NCI-H1105 treated with DMSO at 0.1 percent for 48 hours (cell line): Measurements from ENCODE around the gene FPR2.
"Not testable (repeated sequence)": the region's sequence is repeated elsewhere in the genome, so short reads cannot be mapped to it uniquely, and the experiment has no call there.

ENCODE experiments used
- DNase-seq: peaks from one replicate; lab custom pipeline; 2025; lab: John Stamatoyannopoulos, UW

FPR2 gene

DNA sequence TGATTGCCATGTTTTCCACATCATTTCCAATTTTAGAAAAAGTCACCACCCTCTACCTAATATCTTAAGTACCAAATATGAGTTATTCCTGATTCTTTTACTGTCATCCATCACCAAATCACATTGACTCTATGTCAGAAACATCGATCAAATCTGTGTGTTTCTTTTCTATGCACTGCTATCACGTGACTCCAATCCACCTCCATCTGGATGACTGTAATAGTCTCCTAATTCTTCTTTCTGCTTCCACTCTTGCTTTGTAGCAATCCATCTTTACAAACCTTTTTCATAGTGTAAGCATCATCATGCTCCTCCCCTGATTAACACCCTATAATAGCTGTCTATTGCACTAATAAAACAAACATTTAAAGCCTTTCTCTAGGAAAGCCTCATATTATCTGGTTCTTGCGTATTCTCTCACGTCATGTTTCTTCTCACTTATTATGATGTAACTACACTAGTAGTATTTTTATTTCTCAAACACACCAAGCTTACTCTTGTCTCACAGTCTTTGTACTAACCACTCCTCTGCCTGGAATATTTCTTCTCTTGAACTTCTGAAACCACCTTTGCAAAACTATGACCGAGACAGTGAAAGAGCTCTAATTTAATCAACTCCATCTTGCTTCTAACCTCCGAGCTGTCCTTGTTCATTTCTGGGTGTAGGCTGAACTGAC lies 23.3 kb downstream of the FPR2 start:
- no peak for DNase-seq

DNA sequence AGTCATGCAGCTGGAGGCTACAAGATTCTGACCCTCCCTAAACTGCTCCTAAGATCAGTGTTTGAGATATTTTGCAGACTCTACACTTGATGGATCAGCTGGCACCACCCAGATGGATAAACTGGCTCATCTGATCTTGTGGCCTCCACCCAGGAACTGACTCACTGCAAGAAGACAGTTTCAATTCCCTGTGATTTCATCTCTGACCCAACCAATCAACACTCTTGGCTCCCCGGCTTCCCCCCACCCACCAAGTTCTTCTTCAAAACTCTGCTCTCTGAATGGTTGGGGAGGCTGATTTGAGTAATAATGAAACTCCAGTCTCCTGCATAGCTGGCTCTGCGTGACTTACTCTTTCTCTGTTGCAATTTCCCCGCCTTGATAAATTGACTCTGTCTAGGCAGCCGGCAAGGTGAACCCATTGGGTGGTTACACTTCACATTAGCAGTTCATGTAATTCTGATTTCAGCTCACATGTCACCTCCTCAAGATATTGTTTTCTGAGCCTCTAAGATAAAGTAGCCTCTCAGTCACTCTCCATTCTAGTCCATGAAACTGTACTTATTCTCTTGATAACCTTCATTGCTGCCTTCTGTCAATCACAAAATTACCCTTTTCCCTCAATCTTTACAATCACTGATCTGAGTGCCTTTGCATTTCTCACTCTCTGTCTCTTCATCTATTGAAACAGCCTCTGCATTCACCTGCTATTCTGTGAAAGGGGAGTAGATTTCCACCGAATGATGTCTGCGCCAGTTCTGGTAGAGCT lies 24.1 kb downstream of the FPR2 start:
- no peak for DNase-seq

DNA sequence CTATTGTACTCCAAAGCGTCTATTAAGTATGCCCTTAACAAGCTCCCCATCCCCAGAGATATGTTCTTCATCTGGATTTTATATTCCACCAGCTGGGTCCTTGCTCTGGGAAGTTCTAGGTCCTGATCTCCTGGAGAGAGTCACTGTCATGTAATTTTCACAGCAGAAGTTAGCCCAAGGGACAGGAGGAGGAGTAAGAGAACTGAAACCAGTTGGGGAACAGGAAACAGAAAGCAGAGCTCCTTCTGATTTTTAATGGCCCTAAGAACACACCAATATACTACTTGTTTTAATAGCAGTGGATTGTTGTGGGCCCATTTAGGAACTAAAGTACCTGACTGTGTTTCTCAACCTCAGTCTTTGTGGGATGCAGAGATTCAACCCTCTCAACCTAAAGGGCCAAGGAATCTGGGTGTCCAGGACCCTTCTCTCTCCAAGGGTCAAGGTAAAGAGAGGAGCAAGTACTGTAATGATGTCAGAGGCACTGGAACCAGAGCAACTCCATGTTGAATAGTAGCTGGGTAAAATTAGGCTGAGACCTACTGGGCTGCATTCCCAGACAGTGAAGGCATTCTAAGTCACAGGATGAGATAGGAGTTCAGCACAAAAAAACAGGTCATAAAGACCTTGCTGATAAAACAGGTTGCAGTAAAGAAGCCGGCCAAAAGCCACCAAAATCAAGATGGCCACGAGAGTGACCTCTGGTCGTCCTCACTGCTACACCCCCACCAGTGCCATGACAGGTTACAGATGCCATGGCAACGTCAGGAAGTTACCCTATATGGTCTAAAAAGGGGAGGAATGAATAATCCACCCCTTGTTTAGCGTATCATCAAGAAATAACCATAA lies 25.9 kb downstream of the FPR2 start:
- no peak for DNase-seq

DNA sequence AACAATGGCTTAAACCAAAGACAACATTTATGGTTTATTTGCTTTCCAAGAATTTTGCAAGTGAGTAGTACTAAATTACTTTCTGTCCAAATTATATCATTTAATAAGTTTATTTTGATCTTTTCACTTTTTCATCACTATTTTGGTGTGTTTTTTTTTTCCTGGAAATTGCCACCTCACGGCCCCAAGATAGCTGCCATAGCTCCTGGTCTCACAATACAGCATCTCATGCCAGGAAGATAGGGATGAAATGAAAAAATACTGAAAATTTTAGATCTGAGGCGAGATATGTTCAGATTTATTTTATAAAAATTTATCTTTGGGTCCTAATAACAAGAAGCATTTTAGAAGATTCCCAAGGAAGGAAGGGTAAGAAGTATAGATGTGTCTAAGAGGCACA lies 27.0 kb downstream of the FPR2 start:
- DNase-seq, result no peak

DNA sequence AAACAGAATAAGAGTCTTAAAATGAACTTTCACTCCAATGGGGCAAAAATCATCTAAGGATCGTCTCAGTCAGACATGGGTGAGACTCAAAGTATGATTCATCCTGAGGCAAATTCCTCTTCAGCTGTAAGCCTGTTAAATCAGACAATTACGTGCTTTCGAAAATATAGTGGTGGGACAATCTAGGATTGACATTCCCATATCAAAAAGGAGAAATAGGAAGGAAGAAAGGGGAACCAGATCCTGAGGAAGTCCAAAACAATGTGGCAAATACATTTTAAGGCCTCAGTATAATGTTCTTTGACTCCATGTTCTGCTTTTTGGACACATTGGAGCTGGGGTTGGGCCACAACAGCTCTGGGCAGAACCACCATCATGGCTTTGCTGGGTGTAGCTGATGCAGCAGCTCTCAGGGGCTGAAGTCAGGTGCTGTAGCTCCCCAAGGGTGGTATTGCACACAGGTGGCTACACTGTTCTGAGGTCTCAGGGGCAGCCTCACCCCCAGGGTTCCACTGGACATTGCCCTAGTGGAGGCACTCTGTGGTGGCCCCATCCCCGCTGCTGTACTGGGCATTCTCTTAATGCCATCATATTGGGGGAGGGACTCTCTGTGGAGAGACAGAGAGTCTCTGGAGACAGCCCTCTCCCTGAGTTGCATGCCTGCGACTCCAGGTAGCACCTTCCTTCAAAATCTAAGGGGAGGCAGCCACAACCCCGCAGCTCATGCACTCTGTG lies 28.2 kb downstream of the FPR2 start:
- no peak for DNase-seq

DNA sequence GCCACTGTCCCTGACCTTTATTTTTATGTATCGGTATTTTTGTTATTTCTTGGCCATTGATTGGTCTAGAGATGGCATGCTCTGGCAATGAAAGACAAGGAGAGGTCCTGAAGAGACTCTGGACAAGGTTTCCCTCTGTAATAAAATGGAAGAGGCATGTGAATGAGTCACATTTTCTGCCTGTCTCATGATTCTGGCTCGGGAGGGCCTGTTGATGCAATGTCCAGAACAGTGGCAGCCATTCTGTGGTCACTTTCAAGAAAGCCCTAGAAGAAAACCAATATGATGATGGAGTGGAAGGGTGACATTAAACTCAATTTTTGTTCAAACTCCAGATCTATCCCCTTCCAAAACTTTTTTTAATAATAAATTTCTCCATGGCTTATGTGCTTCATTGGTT lies 32.0 kb downstream of the FPR2 start:
- DNase-seq, result no peak

DNA sequence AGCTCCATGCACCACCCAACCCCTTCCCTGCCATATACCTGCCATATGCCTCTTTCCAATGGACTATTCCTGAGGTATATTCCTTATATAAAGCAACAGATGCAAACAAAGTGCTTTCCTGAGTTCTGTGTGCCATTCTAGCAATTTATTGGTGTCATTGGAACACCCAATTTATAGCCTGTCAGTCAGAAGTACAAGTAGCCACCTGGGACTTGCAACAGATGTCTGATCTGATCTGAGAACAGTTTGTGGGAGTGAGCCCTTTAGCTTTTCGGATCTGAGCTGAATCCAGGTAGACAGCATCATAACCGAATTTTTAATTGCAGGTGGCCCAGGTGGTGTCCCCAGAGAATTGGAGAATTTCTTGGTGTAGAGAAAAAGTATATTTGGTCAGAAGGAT lies 33.0 kb downstream of the FPR2 start:
- DNase-seq, result no peak

DNA sequence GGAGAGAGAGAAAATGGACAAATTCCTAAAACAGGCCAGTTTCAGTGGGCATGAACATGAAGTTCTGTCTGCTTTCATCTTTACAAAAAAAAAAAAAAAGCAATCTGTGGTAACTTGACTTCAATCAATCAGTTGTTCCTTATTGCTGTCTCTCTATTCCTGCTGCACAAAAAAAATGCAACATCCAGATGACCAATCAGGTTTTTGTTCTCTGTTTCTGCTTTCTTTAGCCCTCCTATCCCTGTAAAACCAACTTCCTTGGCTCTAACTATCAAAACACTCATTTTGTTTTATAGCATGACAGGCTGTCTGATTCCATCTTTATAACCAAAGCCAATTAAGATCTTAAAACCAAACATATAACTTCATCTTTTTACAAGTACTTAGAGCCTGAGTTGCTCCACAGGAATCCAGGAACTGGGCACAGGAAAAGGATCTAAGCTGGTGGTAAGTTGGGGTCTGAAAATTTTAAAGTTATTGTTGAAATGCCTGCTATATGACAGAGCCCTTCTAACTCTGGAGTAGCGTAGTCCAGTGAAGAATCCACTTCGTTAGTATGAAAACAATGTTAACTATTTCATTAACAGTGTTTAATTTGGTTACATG lies 34.0 kb downstream of the FPR2 start, which contains the start of gene FPR3:
Gene FPR3 (plus strand): TSS at position 273 of the 606 bp plus-strand sequence. CDS start 28,592 bp downstream, outside the sequence.
- DNase-seq, result no peak

DNA sequence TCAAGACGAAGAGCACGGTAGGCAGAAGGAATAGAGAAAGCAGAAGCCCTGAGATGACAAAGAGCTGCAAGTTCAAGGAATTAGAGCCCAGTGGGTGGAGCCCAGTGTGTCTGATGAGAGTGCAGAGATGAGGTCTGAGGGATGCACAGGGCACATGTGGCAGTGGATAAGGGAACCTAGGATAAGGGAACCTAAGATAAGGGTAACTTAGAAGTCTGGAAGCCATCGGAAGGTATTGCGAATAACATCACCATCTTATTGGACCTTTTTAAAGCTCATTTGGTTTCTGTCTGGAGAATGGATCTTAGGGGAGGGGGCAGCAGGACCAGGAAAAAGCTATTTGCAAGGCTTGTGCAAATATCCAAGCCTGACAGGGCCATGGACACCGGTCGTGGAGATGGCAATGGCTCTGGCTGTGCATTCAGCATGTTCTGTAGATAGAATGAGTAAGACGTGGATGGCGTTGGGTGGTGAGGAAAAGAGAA lies 35.3 kb downstream of the FPR2 start:
- no peak for DNase-seq

DNA sequence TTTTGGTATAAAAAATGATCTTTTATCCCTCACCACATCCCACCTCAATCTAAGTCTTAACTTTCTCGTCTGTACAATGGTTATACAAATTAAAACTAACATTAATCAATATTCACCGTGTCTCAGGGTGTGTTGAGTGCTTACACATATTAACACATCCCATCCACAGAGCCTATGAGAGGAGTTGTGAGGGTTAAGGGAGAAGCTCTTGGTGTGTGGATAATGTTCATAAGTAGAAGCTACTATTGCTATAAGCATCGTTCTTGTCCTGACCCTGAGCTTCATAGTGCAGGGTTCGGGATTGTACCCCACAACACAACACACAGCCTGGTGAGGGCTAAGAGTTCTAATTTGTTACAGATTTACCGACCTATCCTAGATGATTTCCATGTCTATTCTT lies 36.5 kb downstream of the FPR2 start:
- no peak for DNase-seq

DNA sequence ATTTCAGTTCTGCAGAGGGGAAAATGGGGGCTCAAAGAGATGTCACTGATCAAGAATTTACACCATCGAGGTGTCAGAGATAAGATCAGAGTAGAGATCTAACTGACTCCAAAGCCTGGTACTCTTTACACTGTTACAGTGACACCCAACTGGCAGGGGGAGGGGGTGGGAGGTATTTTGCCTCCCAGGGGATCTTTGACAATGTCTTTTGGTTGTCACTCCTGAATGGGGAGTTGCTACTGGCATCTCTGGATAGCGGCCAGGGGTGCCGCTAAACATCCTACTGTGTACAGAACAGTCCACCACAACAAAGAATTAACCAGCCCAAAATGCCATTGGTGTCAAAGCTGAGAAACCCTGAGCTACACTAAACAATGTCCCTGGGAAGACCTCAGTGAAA lies 37.1 kb downstream of the FPR2 start:
- DNase-seq, result no peak

DNA sequence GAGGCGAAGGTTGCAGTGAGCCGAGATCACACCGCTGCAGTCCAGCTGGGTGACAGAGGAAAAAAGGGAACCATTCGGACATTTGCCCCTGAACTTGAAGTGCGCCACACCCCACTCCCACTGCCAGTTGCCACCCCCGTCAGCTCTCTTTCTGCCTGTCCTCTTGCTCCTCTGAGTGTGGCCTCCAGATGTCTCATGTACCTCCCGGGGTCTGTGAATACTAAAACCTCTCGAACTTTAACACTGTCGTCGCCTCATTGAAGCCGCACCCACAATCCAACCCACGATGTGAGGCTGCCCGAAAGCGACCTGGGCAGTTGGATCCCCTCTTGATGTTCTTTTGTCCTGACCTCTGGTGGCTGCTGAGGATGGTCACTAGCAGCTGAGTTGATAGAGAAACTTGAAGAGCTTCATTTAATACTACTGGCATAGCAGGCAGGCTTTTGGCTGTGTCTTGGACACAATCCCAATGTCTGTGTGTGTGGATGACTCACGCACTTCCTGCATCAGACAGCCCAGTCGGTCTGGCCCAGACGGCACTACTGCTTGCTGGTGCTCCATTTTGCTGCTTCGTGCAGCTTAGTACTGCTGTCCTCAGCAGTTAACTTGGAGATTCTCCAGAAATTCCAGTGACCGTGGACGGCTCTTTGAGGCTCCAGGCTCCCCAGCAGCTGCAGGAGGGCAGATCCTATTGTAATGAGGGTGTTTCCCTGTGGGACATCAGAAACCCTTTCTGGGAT lies 38.2 kb downstream of the FPR2 start:
- no peak for DNase-seq

DNA sequence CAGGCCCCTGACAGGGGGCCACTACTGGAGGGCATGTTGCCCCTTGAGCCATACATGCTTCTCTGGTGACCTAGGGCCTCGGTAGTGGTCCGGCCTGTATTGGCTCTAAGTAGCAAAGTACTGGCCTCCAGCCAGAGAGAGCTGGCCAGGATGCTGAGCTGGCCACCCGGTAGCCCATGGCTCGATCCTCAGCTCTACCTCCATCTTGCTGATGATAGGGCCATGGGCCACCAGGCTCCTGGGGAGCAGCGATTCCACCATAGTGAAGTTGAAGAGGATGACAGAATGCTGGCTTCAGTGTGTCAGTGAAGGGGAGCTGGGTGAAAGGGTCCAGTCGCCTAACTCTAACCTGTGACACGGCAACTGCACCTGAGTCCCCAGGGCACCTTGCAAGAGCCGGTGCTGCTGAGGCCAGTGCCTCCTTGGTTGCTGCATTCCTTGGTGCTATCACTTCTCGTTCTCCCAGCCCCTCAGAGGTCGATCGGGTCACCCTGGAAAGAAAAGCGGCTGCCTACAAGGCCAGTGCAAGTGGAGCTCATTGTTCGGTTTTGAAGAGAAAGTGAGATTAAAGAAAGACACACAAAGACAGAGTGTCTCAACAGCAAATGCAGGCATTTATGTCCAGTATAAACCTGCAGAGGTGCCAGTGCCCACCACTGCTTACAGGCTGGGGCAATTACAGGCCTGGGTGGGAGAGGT lies 38.9 kb downstream of the FPR2 start:
- no peak for DNase-seq

DNA sequence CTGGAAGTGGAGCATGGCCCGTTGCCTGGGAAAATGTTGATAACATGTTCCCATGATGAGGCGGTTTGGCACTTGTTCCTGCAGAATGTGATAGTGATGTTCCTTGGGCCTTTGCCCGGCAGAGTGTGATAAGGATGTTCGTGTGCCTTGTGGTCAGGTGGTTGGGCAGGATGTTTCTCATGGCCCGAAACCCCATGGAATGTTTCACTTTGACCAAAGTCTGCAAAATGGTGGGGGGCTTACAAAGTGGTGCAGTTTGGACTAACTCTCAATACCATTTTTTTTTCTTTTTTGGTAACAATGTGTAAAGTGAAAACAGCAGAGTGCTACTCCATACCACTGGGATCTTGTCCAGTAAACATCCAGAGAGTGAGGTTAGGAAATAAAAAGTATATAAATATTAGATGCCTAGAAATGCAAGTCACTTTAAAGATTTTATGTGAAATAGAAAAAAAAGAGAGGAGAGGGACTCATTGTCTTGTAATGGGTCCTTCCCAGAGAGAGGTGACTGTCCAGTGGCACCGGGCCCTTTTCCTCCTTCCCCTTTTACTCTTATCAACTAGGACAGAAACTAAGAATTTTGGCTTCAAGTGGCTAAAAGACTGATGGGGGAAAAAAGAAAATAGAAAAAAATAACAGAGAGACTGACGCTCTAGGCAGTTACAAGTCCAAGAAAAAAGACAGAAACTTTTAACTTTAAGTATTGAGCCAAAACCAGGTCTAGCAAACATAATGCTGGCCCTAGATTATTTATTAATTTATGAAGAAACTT lies 39.7 kb downstream of the FPR2 start:
- DNase-seq, result no peak

DNA sequence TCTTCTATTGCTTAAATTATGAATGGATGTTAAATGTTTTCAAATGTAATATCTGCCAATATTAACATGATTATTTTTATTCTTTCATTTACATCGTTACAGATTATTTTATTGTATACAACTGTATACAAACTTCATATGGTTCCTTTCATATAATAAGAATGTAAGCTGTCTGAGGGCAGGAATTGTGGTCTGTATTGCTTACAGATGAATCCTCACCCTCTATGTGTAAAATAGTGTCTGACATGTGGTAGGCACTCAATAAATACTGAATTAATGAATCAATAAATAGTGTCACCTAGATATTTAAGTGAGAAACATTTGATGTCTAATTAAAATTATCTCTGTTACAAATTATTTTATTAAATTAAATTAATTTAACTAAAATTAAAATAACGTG lies 41.8 kb downstream of the FPR2 start:
- DNase-seq, result no peak

DNA sequence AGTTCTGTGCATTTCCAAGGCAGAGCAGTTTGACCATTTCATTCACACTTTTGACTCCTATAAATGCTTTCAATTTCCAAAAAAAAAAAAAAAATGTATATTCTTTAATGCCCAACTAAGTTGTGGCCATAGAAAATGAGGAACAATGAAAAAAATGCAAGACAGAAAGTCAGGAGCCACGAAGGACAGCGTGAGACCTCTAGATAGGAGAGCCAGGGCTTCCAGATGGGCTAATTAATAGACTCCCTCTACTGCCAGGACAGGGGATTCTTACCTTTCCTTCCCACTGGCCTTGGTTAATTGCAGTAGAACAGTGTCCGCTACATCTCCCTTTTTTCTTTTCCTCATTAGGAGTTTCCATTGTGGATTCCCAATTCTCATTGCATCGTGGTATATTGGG lies 42.5 kb downstream of the FPR2 start:
- no peak for DNase-seq

DNA sequence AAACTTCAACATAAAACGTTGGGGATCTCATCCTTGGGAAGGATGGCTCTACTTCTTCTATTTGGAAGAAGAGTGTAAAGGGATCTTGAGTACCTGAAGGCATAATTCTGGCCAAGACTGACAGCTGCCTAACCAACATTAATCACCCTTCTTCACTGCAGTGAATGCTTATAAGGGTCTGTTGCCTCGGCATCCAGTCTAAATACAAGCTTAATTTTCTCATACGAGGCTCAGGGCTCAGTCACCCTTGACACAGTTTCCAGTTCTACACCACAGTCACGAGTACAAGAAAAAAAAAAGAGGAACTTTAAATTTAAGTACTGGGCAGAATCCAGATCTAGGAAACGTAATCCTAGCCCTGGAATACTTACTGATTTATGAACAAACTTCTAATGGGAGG lies 43.0 kb downstream of the FPR2 start:
- DNase-seq, result no peak

DNA sequence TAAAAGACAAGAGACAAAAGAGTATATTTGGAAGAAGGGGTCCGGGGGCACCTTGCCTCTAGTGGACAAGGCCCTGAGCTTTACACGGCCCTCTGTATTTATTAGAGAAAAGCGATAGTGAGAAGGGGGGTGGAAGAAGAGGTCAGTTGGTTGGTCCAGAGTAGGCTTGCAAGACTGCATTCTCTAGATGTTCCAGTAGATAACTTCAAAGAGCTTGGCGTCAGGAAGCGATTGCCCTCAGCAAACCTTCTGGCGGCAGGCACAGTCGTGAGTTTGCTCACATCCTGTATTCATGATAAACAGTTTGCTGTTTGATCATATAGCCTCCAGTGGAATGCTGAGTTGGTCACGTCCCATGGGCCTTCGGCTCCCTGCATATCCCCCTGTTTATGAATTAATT lies 43.8 kb downstream of the FPR2 start:
- DNase-seq, result not testable (repeated sequence)

DNA sequence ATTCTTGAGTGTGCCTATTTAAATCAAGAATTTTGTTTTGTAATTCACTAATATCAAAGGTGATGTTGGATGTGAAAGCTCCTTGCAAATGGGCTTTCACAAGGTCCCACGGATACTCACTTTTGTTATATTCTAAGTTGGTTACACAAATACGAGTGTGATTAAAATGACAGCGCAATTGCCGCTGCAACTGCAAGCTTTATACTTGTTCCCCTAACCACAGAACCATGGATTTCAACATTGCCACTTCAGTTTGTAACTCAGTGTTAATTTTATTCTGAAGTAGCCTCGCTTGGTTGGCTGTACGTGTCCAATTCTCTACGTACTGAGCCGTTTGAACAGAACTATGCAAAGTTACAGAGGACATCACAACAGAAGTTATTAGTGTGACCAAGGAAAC lies 44.4 kb downstream of the FPR2 start:
- not testable (repeated sequence) for DNase-seq
